GM19397 (cell line): Measurements from ENCODE around the gene MTA1.
A peak's percentile ranks its signal among the peaks of the same experiment; 100 is the strongest.

Source experiments
- ATAC-seq: cut with Tn5 transposase; IDR thresholded peaks from one replicate; pipeline ENCODE4 v1.9.1; 2021; ENCODE audit warnings: mild to moderate bottlenecking, moderate library complexity; ENCODE audit not compliant: unreplicated experiment

Gene MTA1

DNA sequence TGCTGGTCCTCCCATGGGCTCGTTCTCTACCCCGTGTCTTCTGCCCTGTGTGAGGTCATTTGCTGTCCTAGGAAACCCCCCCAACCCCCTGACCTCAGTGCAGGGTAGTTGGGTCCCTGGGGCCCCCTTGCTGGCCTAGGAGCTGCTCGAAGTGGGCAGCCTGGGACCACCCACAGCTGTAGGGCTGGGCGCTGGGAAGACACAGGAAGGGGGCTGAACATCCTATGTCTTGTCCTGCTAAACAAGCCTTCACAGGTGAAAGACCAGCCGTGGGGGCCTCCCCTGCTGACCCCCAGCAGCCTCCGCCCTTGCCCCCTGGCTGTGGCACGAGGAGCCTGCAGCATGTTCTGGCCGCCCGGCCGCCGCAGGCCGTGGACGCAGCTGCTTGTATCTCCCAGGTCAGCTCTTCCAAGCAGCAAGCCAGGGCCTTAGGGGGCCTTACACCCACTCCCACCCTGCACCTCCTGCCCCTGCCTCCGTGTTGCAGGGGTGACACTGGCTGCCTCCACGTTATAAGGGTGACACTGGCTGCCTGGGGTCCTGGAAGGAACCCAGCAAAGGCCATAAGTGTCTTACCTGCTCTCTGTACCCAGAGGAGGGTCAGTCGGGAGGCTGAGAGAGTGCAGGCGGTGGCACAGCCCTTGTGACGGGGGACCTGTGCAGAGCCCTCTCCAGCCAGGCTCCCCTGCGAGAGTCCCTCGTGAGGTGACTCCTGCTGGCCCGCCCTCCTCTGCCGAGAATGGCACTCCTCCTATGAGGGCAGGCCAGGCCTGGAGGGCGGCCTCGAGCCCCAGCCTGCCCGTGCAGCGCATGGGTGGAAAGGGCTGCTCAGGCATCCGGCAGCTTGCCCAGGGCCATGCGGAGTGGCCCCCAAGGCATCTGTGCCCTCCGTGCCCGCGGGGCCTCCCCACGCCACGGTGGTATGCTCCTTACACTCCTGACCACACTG, 32.8 kb upstream of the MTA1 start:
- ATAC-seq: no peak

DNA sequence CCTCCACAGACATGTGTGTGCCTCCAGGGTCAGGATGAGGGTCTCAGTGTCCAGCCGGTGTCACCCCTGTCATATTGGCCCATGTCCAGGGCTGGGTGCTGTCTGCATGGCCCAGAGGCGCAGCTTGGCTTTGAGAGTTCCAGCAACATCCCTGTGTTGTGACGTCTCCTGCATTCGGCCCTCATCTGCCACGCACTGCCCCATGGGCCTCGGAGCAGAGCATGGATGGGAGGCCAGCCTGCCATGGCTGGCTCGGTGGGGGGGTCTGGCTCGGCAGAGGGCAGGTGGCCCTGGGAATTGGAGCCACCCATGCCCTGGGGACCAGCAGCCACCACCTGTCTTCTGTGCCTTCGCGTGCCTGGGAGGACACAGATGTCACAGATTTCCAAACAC, 32.1 kb upstream of the MTA1 start:
- ATAC-seq: no peak

- no peak for ATAC-seq
Measured at GRCh38 chr14:105388110-105388951, 31.3 kb upstream of the MTA1 start.

DNA sequence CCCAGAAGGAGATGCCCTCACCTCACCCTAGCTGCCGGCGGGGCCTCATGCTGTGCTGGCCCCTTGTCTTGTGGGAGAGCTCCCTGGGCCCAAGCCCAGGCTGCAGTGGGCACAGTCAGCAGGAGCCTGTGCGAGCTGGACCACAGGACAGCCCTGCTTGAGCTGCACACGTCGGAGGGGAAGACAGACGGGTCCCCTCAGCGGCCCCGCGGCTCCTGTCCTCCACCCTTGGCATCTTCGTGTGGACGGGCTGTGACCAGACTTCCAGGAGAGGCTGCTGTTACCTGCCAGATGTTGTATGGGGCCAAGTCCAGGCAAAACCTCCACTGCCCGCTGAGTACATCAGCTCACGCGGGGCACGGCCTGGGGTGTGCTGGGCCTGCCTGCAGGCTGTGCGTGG, 30.7 kb upstream of the MTA1 start:
- ATAC-seq: no peak

GRCh38 chr14:105389534-105389933, 30.1 kb upstream of the MTA1 start:
- no peak for ATAC-seq

GRCh38 chr14:105389976-105390848, 29.4 kb upstream of the MTA1 start:
- ATAC-seq: no peak

DNA sequence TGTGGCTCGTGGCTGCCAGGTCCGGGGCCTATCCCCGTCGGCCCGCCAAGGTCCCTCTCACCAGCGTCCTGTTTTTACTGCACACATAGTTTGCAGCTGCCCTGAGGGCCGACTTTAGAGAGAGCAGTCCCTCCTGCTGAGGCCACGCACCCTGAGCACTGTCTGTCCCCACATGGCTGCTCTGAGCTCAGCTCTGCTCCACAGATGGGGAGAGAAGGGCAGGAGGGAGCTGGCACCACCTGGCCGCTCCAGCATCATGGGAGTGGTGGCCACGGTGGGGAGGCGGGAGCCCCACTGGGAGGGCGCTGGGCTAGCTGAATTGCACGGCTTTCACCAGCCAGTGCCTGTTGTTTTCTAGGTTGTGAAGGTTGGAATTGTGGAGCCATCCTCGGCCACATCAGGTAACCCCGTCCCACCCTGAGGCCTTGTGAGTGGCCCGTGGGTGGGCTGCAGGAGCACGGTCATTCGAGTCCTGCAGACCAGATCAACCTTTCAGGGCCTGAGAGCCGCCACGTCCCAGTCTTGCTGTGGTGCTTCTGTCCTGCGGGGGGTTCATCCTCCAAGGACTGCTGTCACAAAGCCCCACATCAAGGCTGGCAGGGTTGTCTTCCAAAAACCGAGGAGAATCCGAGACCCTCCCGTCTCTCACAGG, 28.7 kb upstream of the MTA1 start:
- no peak for ATAC-seq

GRCh38 chr14:105391541-105391940, 28.1 kb upstream of the MTA1 start:
- no peak for ATAC-seq

DNA sequence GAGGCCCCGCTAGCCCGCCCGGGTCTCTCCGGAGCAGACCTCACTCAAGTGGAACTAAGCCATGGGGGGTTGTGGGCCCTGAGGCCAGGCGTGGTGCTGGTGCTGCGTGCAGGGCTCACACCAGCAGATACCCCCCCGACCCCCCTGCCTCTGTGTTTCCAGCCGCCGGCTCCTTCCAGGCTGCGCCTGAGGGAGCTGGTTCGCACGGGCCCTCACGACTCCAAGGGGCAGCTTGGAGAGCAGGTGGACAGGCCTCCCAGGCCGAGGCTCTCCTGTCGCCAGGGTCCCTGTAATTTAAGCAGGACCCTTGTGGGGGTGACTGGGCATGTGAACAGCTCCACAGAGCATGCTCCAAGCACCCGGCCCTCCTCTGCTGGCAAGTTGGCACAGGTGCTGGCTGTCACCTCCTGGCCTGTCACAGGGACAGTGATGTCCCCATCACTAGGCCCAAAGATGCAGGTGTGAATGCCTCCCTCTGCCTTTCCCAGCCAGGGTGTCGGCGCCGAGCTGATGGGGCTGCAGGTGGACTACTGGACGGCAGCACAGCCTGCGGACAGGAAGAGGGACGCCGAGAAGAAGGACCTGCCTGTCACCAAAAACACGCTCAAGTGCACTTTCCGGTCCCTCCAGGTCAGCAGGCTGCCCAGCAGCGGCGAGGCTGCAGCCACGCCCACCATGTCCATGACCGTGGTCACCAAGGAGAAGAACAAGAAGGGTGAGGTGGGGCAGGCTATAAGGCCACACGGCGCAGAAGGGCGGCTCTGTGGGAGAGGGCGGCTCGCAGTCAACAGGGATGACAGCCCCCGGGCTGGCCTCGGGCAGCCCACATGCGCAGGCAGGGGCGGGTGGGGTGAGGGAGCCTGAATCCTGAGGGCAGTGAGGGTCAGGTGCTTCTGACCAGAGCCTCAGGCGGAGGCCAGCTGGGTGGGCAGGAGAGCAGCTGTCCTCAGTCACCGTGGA, 27.2 kb upstream of the MTA1 start:
- no peak for ATAC-seq

DNA sequence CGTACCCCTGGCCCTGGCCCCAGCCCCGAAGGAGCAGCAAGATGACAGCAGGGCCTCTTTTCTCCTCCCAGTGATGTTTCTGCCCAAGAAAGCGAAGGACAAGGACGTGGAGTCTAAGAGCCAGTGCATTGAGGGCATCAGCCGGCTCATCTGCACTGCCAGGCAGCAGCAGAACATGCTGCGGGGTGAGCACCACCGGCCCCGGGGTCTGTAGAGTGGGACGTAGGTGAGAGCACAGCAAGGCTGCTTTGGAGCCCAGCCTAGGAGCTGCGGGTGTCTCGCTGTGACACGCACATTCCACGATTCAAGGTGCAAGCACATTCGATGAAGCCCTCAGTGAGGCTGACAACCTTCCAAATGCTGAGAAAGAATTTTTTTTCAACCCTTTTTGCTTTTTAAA, 26.5 kb upstream of the MTA1 start:
- ATAC-seq: no peak

DNA sequence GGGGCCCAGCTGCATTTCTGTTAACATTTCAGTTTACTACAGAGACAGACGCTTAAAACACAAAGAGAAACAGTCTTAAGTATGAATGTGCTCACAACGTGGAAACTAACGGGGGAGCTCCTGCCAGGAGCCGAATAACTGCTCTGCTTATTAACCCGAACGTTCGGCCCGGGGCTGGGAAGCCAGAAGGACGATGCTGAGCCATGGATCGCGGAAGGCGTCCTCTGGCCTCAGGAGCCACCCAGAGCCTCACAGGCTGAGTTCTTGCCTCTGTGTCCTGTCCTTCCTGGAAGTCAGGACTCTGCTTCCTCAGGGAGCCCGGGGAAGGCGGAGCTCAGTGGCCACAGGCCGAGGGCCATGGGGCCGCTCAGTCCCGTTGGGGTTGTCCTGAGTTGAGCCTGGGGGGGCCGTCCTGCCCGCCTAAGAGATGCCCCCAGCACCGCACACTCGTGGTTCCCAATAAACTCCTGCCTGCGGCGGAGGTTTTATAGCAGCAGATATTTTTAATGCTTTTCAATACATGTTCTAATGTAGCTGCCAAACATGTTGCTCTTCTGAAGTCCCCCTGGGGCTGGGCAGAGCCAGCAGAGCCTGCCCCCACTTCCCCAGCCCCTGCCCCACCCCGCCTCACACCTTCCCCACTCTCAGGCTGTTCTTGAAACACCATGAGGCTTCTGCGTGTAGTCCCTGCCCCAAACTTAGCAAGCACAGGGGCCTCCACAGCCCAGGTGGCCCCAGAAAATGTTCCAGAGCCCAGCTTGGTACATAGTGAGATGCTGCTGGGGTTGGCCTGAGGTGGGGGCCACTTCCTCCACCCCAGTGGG, 24.7 kb upstream of the MTA1 start:
- no peak for ATAC-seq

GRCh38 chr14:105395538-105395854, 24.1 kb upstream of the MTA1 start:
- ATAC-seq: no peak

GRCh38 chr14:105397350-105397931, 22.2 kb upstream of the MTA1 start:
- ATAC-seq: no peak

DNA sequence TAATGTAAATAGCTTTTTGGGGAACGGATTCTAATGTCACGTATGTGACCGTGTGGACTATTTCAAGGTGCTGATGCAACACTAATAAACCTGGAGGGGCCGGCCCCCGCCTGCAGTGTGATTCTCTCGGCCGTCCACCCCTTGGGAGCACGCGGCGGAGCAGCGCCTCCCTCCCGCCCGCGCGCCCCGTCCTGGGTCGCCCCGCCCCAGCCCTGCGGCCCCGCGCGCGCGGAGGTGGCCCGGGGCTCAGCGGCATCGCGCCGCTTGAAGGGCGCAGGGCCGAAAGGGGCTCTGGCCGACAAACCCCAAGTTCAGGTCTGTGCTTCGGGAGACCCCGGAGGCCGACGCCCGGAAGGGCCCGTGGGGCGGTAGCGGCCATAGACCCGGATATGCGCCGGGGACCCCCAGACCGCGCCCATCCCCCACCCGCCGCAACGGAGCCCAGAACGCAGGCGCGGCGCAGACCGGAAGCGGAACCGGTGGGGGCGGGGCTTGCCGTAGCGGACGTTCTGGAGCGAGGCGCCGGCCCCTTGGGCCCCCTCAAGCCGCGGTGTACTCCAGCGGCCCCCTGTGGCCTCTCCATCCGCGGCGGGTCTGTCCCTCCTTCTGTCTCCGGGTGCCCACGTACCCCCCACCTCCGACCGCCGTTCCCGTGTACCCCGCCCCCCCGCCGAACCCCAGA, 21.4 kb upstream of the MTA1 start, which contains the start of gene TEX22:
Gene TEX22 (plus strand): TSS at position 495 of the 682 bp plus-strand sequence. CDS start 803 bp downstream, outside the sequence.
- peak; percentile 82 for ATAC-seq

GRCh38 chr14:105398726-105399465, 20.7 kb upstream of the MTA1 start:
- peak; percentile 34 for ATAC-seq

GRCh38 chr14:105399466-105399775, 20.2 kb upstream of the MTA1 start:
- no peak for ATAC-seq

- no peak for ATAC-seq
Measured at GRCh38 chr14:105400016-105400415, 19.6 kb upstream of the MTA1 start.
